Hepatocyte (in vitro differentiated cells): ENCODE results near the gene AP1AR. TPM values are rescaled to one million over a fixed set of nuclear protein-coding genes. Genes with fewer than 3 reads are reported as not detected.

Experiments used
- DNase-seq: peaks from one replicate; pipeline ENCODE4 v3.0.0-alpha.2; 2016; ENCODE audit warnings: low spot score
- H2AFZ ChIP-seq: fragments of 200-600 bp; sonication (generic); 2 replicates; pipeline ENCODE4 v1.6.0; 2016; ENCODE audit warnings: antibody characterized with exemption, mild to moderate bottlenecking
- H3K27ac ChIP-seq: fragments of 200-600 bp; sonication (generic); 2 replicates; pipeline ENCODE4 v1.5.1; 2016; ENCODE audit warnings: mild to moderate bottlenecking
- H3K27me3 ChIP-seq: fragments of 200-600 bp; sonication (generic); 2 replicates; pipeline ENCODE4 v1.6.1; 2016
- H3K36me3 ChIP-seq: fragments of 200-600 bp; sonication (generic); replicated peaks from 2 replicates; pipeline ENCODE4 v1.5.1; 2016; ENCODE audit warnings: low read depth; ENCODE audit not compliant: insufficient read depth
- H3K4me1 ChIP-seq: fragments of 200-600 bp; sonication (generic); 2 replicates; pipeline ENCODE4 v1.5.1; 2016; ENCODE audit warnings: mild to moderate bottlenecking, moderate library complexity; ENCODE audit not compliant: insufficient read depth
- H3K4me2 ChIP-seq: fragments of 200-600 bp; sonication (generic); 2 replicates; pipeline ENCODE4 v1.6.0; 2016
- H3K4me3 ChIP-seq: fragments of 200-600 bp; sonication (generic); 2 replicates; pipeline ENCODE4 v1.5.1; 2016; ENCODE audit warnings: mild to moderate bottlenecking
- H3K79me2 ChIP-seq: fragments of 200-600 bp; sonication (generic); 2 replicates; pipeline ENCODE4 v1.6.0; 2017; ENCODE audit warnings: mild to moderate bottlenecking
- H3K9me2 ChIP-seq: fragments of 200-600 bp; sonication (generic); replicated peaks from 2 replicates; pipeline ENCODE4 v1.6.0; 2017; ENCODE audit warnings: mild to moderate bottlenecking; ENCODE audit not compliant: insufficient read depth
- H3K9me3 ChIP-seq: fragments of 200-600 bp; sonication (generic); 2 replicates; pipeline ENCODE4 v1.5.1; 2016; ENCODE audit warnings: low read depth, mild to moderate bottlenecking
- H4K20me1 ChIP-seq: fragments of 200-600 bp; sonication (generic); 2 replicates; pipeline ENCODE4 v1.6.0; 2016; ENCODE audit warnings: mild to moderate bottlenecking; ENCODE audit not compliant: insufficient read depth, poor library complexity, severe bottlenecking
- EZH2 ChIP-seq: fragments of 200-600 bp; sonication (generic); IDR thresholded peaks from 2 replicates; pipeline ENCODE4 v1.6.1; 2016; ENCODE audit warnings: antibody characterized with exemption, mild to moderate bottlenecking, borderline replicate concordance
- EZH2phosphoT487 ChIP-seq: fragments of 200-600 bp; sonication (generic); IDR thresholded peaks from one replicate; pipeline ENCODE4 v1.6.1; 2018; ENCODE audit warnings: antibody characterized with exemption, mild to moderate bottlenecking, low read depth, moderate library complexity; ENCODE audit not compliant: unreplicated experiment, severe bottlenecking
- whole genome bisulfite sequencing: methylation state at CpG from one replicate; pipeline ENCODE4 v1.1.6; 2016; ENCODE audit warnings: low lambda C conversion rate; ENCODE audit errors: missing lambda C conversion rate; 5-methylcytosine and 5-hydroxymethylcytosine counted together
- polyA plus RNA-seq: library from polyadenylated mRNA; unstranded; fragments of >200 nt; fragmentation: Nextera tagmentation; extraction: Ambion mirVana; gene quantifications from 2 replicates; pipeline ENCODE4 v1.2.1, GENCODE V29; 2016
- total RNA-seq: library from RNA; depleted of rRNA; stranded (reverse); fragments of >200 nt; gene quantifications from 2 replicates; pipeline ENCODE4 v1.2.3, GENCODE V29; 2014
- TF ChIP-seq, protein P1 (sequence below): fragments of 200-600 bp; sonication (generic); IDR thresholded peaks from 2 replicates; pipeline ENCODE4 v1.5.1; 2016; ENCODE audit warnings: antibody characterized with exemption, mild to moderate bottlenecking; ENCODE audit not compliant: poor library complexity

AP1AR gene
- total and polyA plus RNA-seq, 2 experiments from 2014 or later = 22.6 to 48.1 TPM

DNA sequence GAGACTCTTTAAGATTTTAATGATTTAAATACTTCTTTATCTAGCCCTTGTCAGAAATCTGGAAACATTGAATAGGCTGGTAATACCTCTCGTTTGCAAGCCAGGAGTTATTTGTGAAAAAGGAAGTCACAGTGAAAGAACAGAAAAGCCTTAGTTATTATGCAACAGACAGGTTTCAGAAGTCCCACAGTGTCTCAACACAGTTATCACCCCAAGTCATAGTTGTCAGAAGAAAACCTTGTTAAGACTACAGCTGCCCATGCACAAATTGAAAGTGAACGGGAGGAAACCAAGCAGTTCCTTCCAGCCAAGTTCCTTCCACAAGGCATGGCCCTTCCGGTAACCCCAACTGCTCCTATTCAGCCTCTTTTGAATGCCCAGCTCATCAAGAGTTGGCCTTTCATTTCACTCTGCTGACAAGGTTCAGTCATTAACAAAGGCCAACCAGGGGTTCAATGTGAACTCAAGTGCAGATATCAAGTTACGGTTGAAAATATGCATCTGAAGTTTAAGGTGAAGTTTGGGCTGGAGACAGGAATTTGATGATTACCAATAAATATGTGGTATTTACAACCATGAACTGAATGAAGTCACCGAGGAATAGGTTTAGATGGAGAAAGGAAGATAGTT, 81.1 kb downstream of the AP1AR start:
- 92% methylated on average over 5 of the region's 5 CpGs for WGBS
- Histone ChIP-seq H2AFZ (no peak overlapping the region), H3K27ac (no peak overlapping the region)

DNA sequence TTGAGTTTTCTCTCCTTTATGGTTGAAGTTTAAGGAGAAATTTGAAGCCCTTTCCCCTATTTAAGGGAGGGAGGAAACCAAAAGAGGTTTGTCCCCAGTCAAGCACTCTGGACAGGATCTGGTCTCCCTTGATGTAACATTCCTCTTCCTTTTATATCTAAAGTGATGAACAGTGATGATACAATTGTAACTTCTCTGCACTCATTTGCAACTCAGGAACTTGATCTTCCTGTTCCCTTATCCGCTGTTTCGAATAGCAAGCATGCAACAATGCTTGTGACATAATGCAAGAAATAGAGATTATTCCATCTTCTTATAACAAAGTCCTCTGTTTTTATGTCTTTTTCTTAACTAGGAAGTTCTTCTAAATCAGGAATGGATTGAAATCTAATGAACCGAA, 83.9 kb downstream of the AP1AR start:
- H2AFZ ChIP-seq = no peak overlapping the region
- H3K27ac ChIP-seq = no peak overlapping the region
- H3K36me3 ChIP-seq = no peaks in the 10 kb centered on the region
- H3K4me2 ChIP-seq = no peak overlapping the region
- 91% methylated on average over 3 of the region's 3 CpGs for WGBS
- H3K9me3 ChIP-seq = no peaks in the 10 kb centered on the region
- no peak overlapping the region for H3K4me3 ChIP-seq
- H3K27me3 ChIP-seq = no peaks in the 10 kb centered on the region
- H3K4me1 ChIP-seq = no peaks in the 10 kb centered on the region
- TF ChIP-seq EZH2 = no peak
- no peak for TF ChIP-seq EZH2phosphoT487
- TF ChIP-seq, protein P1, sequence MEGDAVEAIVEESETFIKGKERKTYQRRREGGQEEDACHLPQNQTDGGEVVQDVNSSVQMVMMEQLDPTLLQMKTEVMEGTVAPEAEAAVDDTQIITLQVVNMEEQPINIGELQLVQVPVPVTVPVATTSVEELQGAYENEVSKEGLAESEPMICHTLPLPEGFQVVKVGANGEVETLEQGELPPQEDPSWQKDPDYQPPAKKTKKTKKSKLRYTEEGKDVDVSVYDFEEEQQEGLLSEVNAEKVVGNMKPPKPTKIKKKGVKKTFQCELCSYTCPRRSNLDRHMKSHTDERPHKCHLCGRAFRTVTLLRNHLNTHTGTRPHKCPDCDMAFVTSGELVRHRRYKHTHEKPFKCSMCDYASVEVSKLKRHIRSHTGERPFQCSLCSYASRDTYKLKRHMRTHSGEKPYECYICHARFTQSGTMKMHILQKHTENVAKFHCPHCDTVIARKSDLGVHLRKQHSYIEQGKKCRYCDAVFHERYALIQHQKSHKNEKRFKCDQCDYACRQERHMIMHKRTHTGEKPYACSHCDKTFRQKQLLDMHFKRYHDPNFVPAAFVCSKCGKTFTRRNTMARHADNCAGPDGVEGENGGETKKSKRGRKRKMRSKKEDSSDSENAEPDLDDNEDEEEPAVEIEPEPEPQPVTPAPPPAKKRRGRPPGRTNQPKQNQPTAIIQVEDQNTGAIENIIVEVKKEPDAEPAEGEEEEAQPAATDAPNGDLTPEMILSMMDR = no peak
- no peaks in the 10 kb centered on the region for H4K20me1 ChIP-seq
- no peak for DNase-seq
- no peaks in the 10 kb centered on the region for H3K9me2 ChIP-seq
- no peaks in the 10 kb centered on the region for H3K79me2 ChIP-seq

More for the DNA sequence above, 81.1 kb downstream of the AP1AR start:
- DNase-seq = no peak
- Histone ChIP-seq H3K79me2 (no peaks in the 10 kb centered on the region), H3K4me2 (no peak overlapping the region), H3K9me2 (no peaks in the 10 kb centered on the region), H3K4me3 (no peak overlapping the region), H3K9me3 (no peaks in the 10 kb centered on the region), H3K27me3 (no peaks in the 10 kb centered on the region), H3K36me3 (no peaks in the 10 kb centered on the region), H3K4me1 (no peaks in the 10 kb centered on the region), H4K20me1 (no peaks in the 10 kb centered on the region)
- TF ChIP-seq EZH2 = no peak

DNA sequence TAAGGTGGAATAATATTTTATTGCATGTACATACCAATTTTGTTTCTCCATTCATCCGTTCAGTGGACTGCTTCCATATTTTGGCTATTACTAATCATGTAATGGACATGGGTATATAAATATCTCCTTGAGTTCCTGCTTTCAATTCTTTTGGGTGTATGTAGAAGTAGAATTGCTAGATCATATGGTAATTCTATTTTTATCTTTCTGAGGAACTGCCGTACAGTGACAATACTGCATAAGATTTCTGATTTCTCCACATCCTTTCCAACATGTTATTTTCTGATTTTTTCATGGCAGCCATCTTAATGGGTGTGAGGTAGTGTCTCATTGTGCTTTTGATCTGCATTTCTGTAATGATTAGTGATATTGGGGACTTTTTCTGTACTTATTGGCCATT, 84.8 kb downstream of the AP1AR start:
- H3K4me1 ChIP-seq = no peaks in the 10 kb centered on the region
- no peak overlapping the region for H3K4me3 ChIP-seq
- no peaks in the 10 kb centered on the region for H3K27me3 ChIP-seq
- no peaks in the 10 kb centered on the region for H3K79me2 ChIP-seq
- H3K27ac ChIP-seq = no peak overlapping the region
- TF ChIP-seq EZH2phosphoT487 = no peak
- no peak for TF ChIP-seq EZH2
- TF ChIP-seq, protein P1 = no peak
- H3K4me2 ChIP-seq = no peak overlapping the region
- H3K36me3 ChIP-seq = no peaks in the 10 kb centered on the region
- H3K9me3 ChIP-seq = no peaks in the 10 kb centered on the region
- H4K20me1 ChIP-seq = no peaks in the 10 kb centered on the region
- H2AFZ ChIP-seq = no peak overlapping the region
- DNase-seq = no peak
- H3K9me2 ChIP-seq = no peaks in the 10 kb centered on the region
- 96% methylated on average over 2 of the region's 2 CpGs for WGBS

DNA sequence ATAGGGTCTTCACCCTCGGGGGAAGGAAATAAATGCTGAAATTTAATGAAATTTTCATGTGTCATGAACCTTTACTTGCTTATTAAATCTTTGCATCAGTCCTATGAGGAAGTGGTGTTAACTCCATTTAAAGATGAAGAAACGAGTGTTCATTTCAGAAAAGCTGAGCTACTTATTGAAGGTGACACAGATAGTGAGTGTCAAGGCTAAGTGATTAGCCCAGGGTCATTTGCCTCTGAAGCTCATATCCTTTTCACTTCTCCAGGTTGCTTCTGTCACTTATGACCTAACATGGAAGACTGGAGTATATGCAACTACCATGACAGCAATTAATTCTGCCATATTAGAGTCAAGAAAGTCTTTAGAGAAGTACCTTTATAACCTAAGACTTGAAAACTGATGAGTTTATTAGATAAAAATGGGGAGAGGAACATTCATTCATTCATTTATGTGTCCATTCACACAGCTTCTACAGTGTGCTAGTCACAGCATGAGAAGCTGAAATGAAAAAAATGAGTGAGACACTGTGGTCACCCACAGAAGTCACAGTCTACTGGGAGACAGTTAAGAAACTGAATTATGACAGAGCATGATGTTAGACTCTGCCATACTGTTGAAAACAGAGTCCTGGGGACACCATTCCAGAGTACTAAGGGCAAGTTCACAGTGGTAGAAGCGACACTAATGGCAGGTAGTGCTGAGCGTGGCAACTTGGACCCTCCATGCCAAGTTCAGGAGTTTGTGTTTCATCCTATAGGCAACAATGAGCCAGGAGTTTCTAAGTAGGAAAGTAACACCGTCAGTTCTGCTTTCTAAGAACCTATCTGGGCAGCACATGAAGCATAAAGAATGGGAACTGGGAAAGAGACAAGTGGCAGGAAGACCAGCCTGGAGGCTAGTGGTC, 86.9 kb downstream of the AP1AR start:
- Histone ChIP-seq H3K4me1 (no peaks in the 10 kb centered on the region), H3K36me3 (no peaks in the 10 kb centered on the region), H3K27ac (no peak overlapping the region), H4K20me1 (no peaks in the 10 kb centered on the region), H3K9me3 (no peaks in the 10 kb centered on the region), H3K27me3 (no peaks in the 10 kb centered on the region), H2AFZ (no peak overlapping the region), H3K9me2 (no peaks in the 10 kb centered on the region), H3K79me2 (no peaks in the 10 kb centered on the region), H3K4me3 (no peak overlapping the region), H3K4me2 (no peak overlapping the region)
- DNase-seq = no peak
- TF ChIP-seq, protein P1 = no peak
- no peak for TF ChIP-seq EZH2phosphoT487
- TF ChIP-seq EZH2 = no peak
- WGBS = 86% methylated on average over 5 of the region's 5 CpGs
